Endothelial cell of umbilical vein (primary cell): ENCODE data around the gene LRRC52. TPM values are rescaled to one million over a fixed set of nuclear protein-coding genes. Genes with fewer than 3 reads are reported as not detected.

ENCODE experiments used
- BruUV-seq: library from RNA; stranded (reverse); fragments of 400-500 nt; replicated peaks from 2 replicates; lab custom pipeline; 2021; lab: Mats Ljungman, UMichigan
- CTCF ChIA-PET: fragments of 300-600, 350-600 bp; sonication (Branson Sonifier 250); formaldehyde crosslinking; loops from one replicate; lab custom pipeline; 2021; ENCODE audit warnings: antibody characterized with exemption, inconsistent platforms; lab: Charles Lee
- POLR2A ChIA-PET: fragments of 300-600, 350-600 bp; sonication (Branson Sonifier 250); formaldehyde crosslinking; loops from one replicate; lab custom pipeline; 2021; ENCODE audit warnings: antibody characterized with exemption, inconsistent platforms; lab: Charles Lee
- DNase-seq: peaks from one replicate; pipeline ENCODE4 v3.0.0-alpha.2; 2011; ENCODE audit warnings: low read depth, low spot score
- FAIRE-seq: peaks from 2 replicates; lab custom pipeline; 2011; peaks lifted over from hg19 to GRCh38; lab: Jason Lieb, UNC
- H2AFZ ChIP-seq: 2 replicates; pipeline ENCODE4 v1.6.0; 2012; ENCODE audit warnings: low read depth, low read length, control low read depth, inconsistent platforms
- H3K27ac ChIP-seq: 2 replicates; pipeline ENCODE4 v1.5.1; 2011; ENCODE audit warnings: low read depth, mild to moderate bottlenecking, control low read depth, low read length, moderate library complexity; ENCODE audit not compliant: insufficient read depth
- H3K27me3 ChIP-seq, 2 experiments: 2 replicates each; pipeline versions ENCODE4 v1.6.0 to v1.6.1; 2011; ENCODE audit warnings: low read length in 2 of 2, mixed read lengths in 1 of 2; ENCODE audit not compliant: control insufficient read depth in 2 of 2, insufficient read depth in 2 of 2
- H3K36me3 ChIP-seq, 2 experiments: 2 replicates in 1 of 2; 3 replicates in 1 of 2; pipeline ENCODE4 v1.5.1; 2011; ENCODE audit warnings: low read length in 2 of 2, mild to moderate bottlenecking in 1 of 2, moderate library complexity in 1 of 2; ENCODE audit not compliant: control insufficient read depth in 2 of 2, insufficient read depth in 2 of 2; ENCODE audit errors: extremely low read depth in 1 of 2
- H3K4me1 ChIP-seq: 3 replicates; pipeline ENCODE4 v1.5.1; 2011; ENCODE audit warnings: mild to moderate bottlenecking, low read length; ENCODE audit not compliant: control insufficient read depth, insufficient read depth; ENCODE audit errors: extremely low read depth
- H3K4me2 ChIP-seq: 2 replicates; pipeline ENCODE4 v1.6.1; 2011; ENCODE audit warnings: low read length, control low read depth, mixed read lengths; ENCODE audit not compliant: insufficient read depth
- H3K4me3 ChIP-seq, 3 experiments: fragments of 200-600 bp in 1 of 3; sonication (generic), shearing (Covaris generic) in 1 of 3; replicated peaks in 1 of 3; 2 replicates each; pipeline ENCODE4 v1.5.1; 2011 to 2016; ENCODE audit warnings: control low read depth in 3 of 3, low read length in 3 of 3, mild to moderate bottlenecking in 2 of 3, inconsistent platforms in 1 of 3, low read depth in 1 of 3, moderate library complexity in 1 of 3; ENCODE audit not compliant: insufficient read depth in 1 of 3
- H3K79me2 ChIP-seq: 2 replicates; pipeline ENCODE4 v1.6.0; 2012; ENCODE audit warnings: low read length, inconsistent platforms; ENCODE audit not compliant: control insufficient read depth, insufficient read depth
- H3K9ac ChIP-seq: replicated peaks from 2 replicates; pipeline ENCODE3; 2011; ENCODE audit warnings: low read length, control low read depth; ENCODE audit not compliant: insufficient read depth; ENCODE audit errors: extremely low read depth
- H3K9me1 ChIP-seq: replicated peaks from 3 replicates; pipeline ENCODE4 v1.6.0; 2011; ENCODE audit warnings: mild to moderate bottlenecking, low read length; ENCODE audit not compliant: control insufficient read depth, insufficient read depth; ENCODE audit errors: extremely low read depth
- H3K9me3 ChIP-seq: replicated peaks from 2 replicates; pipeline ENCODE4 v1.5.1; 2012; ENCODE audit warnings: low read length, inconsistent platforms; ENCODE audit not compliant: control insufficient read depth, insufficient read depth
- H4K20me1 ChIP-seq: replicated peaks from 2 replicates; pipeline ENCODE3; 2011; ENCODE audit warnings: mild to moderate bottlenecking, low read length; ENCODE audit not compliant: control insufficient read depth, insufficient read depth; ENCODE audit errors: extremely low read depth
- EZH2 ChIP-seq: IDR thresholded peaks from 2 replicates; pipeline ENCODE4 v1.6.1; 2012; ENCODE audit warnings: borderline replicate concordance, low read depth, mild to moderate bottlenecking, moderate library complexity, low read length, inconsistent platforms; ENCODE audit not compliant: severe bottlenecking
- FOS ChIP-seq: IDR thresholded peaks from 2 replicates; pipeline ENCODE4 v1.6.1; 2011; ENCODE audit warnings: mild to moderate bottlenecking, low read length, moderate library complexity, borderline replicate concordance; ENCODE audit not compliant: insufficient read depth
- MYC ChIP-seq: IDR thresholded peaks from one replicate; pipeline ENCODE4 v1.6.1; 2011; ENCODE audit warnings: mild to moderate bottlenecking, low read depth, low read length
- POLR2A ChIP-seq: IDR thresholded peaks from 2 replicates; pipeline ENCODE4 v1.6.1; 2012; ENCODE audit warnings: low read depth, mild to moderate bottlenecking, control low read depth, low read length
- POLR2AphosphoS5 ChIP-seq: IDR thresholded peaks from 2 replicates; pipeline ENCODE4 v1.6.1; 2012; ENCODE audit warnings: low read depth, mild to moderate bottlenecking, control low read depth, low read length, moderate library complexity; ENCODE audit not compliant: insufficient read depth
- dilution Hi-C: fragments of 300-500 bp; cut with MboI; formaldehyde crosslinking; loops from one replicate; pipeline ENCODE4 v1.15.0; 2019; ENCODE audit warnings: low sequenced_read_pairs; ENCODE audit not compliant: extremely low pct_ligation_motif_present
- intact Hi-C: fragments of 100-400 bp; cut with micrococcal nuclease; formaldehyde crosslinking; loops from one replicate; pipeline ENCODE4 v1.10.0; 2022
- polyA plus RNA-seq, 4 experiments: library from polyadenylated mRNA; depleted of rRNA in 3 of 4; stranded (reverse) in 3 of 4; unstranded in 1 of 4; fragments of >200 nt; gene quantifications; 2 replicates each; pipeline versions ENCODE4 v1.2.1 to v1.2.3, GENCODE V29; 2011 to 2012; ENCODE audit warnings: missing spikeins in 1 of 4
- total RNA-seq: library from RNA; stranded (reverse); gene quantifications from 2 replicates; pipeline ENCODE4 v1.2.3, GENCODE V29; 2021
- TF ChIP-seq, protein P1 (sequence below): IDR thresholded peaks from 2 replicates; pipeline ENCODE4 v1.6.1; 2011; ENCODE audit not compliant: insufficient read depth, insufficient read length
- TF ChIP-seq, protein P2 (sequence below), 2 donors: IDR thresholded peaks; 1 replicate in 1 of 2; 2 replicates in 1 of 2; pipeline ENCODE4 v1.5.1; 2011; ENCODE audit warnings: low read length in 2 of 2, mild to moderate bottlenecking in 2 of 2, moderate library complexity in 2 of 2, control low read depth in 1 of 2, inconsistent platforms in 1 of 2, low read depth in 1 of 2; ENCODE audit not compliant: insufficient read depth in 1 of 2; ENCODE audit errors: extremely low read depth in 1 of 2

The LRRC52 gene
- total and polyA plus RNA-seq, 2 donors (not counting 3 experiments of a cell fraction or from before 2014, with no cell fraction given) = not detected

DNA sequence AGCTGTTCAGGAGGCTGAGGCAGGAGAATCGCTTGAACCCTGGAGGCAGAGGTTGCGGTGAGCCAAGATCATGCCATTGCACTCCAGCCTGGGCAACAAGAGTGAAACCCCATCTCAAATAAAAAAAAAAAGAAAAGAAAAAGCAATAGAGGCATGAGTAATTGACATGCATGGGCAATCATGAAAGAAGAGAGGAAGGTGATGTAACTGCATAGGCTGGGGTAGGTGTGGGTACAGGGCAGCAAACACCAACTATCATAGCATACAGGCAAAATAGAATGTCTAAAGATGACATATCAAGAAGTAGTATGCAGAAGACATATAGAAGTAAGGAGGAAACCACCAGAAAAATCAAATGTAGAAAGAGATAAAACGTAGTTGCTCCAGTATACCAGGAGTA lies 68.3 kb downstream of the LRRC52 start:
- BruUV-seq = no TSS peak
- Histone ChIP-seq H3K4me2 (no peak overlapping the region), H3K4me3 (no peak overlapping the region), H3K4me1 (no peaks in the 10 kb centered on the region), H3K9ac (no peak overlapping the region), H3K9me1 (no peaks in the 10 kb centered on the region), H3K36me3 (no peaks in the 10 kb centered on the region), H3K79me2 (no peaks in the 10 kb centered on the region), H3K27me3 (peaks cover 6 to 15% of the 10 kb centered on the region in 2 experiments), H3K9me3 (no peaks in the 10 kb centered on the region), H2AFZ (no peak overlapping the region), H3K27ac (no peak overlapping the region), H4K20me1 (no peaks in the 10 kb centered on the region)
- FAIRE-seq (no peak), DNase-seq (no peak)
- CTCF ChIA-PET = no interaction called here
- no peak for TF ChIP-seq POLR2AphosphoS5
- TF ChIP-seq FOS = no peak
- TF ChIP-seq MYC = no peak
- TF ChIP-seq POLR2A = no peak
- TF ChIP-seq, protein P1, sequence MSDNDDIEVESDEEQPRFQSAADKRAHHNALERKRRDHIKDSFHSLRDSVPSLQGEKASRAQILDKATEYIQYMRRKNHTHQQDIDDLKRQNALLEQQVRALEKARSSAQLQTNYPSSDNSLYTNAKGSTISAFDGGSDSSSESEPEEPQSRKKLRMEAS = no peak
- TF ChIP-seq, protein P2, sequence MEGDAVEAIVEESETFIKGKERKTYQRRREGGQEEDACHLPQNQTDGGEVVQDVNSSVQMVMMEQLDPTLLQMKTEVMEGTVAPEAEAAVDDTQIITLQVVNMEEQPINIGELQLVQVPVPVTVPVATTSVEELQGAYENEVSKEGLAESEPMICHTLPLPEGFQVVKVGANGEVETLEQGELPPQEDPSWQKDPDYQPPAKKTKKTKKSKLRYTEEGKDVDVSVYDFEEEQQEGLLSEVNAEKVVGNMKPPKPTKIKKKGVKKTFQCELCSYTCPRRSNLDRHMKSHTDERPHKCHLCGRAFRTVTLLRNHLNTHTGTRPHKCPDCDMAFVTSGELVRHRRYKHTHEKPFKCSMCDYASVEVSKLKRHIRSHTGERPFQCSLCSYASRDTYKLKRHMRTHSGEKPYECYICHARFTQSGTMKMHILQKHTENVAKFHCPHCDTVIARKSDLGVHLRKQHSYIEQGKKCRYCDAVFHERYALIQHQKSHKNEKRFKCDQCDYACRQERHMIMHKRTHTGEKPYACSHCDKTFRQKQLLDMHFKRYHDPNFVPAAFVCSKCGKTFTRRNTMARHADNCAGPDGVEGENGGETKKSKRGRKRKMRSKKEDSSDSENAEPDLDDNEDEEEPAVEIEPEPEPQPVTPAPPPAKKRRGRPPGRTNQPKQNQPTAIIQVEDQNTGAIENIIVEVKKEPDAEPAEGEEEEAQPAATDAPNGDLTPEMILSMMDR (IDR thresholded peaks at IDR 0.05; ENCODE audit: extremely low read depth in 1 of 2, insufficient read depth in 1 of 2, low read depth in 1 of 2, low read length in 2 of 2) = no peak
- TF ChIP-seq EZH2 = no peak
- POLR2A ChIA-PET = no interaction called here
- intact Hi-C loops (no loop called here), dilution Hi-C loops (no loop called here)

Other genes with a start within 250 kb of the LRRC52 start
- gene LMX1A, start 187.3 kb upstream of the LRRC52 start, total RNA-seq = not detected in 2 replicates
- gene LMX1A, start 187.3 kb upstream of the LRRC52 start, polyA plus RNA-seq = not detected in 2 replicates
- gene RXRG, start 98.9 kb upstream of the LRRC52 start, total RNA-seq = not detected in 2 replicates
- not detected in 2 replicates for gene RXRG, start 98.9 kb upstream of the LRRC52 start, polyA plus RNA-seq
- 164 and 196 TPM in 2 replicates for gene MGST3, start 87.2 kb downstream of the LRRC52 start, total RNA-seq
- 280 and 288 TPM in 2 replicates for gene MGST3, start 87.2 kb downstream of the LRRC52 start, polyA plus RNA-seq
- 41.4 and 47.4 TPM in 2 replicates for gene ALDH9A1, start 154.6 kb downstream of the LRRC52 start, total RNA-seq
- 15.2 and 25.5 TPM in 2 replicates for gene ALDH9A1, start 154.6 kb downstream of the LRRC52 start, polyA plus RNA-seq
- 80.0 and 86.0 TPM in 2 replicates for gene TMCO1, start 224.9 kb downstream of the LRRC52 start, total RNA-seq
- 87.7 and 93.4 TPM in 2 replicates for gene TMCO1, start 224.9 kb downstream of the LRRC52 start, polyA plus RNA-seq